GM18511 (cell line): ENCODE results near the gene VAMP5.
A peak's percentile ranks its signal among the peaks of the same experiment; 100 is the strongest.
"Not testable (repeated sequence)": the region's sequence is repeated elsewhere in the genome, so short reads cannot be mapped to it uniquely, and the experiment has no call there.

Source experiments
- ATAC-seq: cut with Tn5 transposase; IDR thresholded peaks from one replicate; pipeline ENCODE4 v1.9.1; 2021; ENCODE audit warnings: mild to moderate bottlenecking, moderate library complexity; ENCODE audit not compliant: unreplicated experiment

VAMP5 gene

GRCh38 chr2:85549826-85550225, 34.4 kb upstream of the VAMP5 start:
- no peak for ATAC-seq

GRCh38 chr2:85550486-85550885, 33.7 kb upstream of the VAMP5 start:
- ATAC-seq = no peak

- ATAC-seq = peak; percentile 72
Observed at GRCh38 chr2:85551698-85552678, 32.2 kb upstream of the VAMP5 start.

DNA sequence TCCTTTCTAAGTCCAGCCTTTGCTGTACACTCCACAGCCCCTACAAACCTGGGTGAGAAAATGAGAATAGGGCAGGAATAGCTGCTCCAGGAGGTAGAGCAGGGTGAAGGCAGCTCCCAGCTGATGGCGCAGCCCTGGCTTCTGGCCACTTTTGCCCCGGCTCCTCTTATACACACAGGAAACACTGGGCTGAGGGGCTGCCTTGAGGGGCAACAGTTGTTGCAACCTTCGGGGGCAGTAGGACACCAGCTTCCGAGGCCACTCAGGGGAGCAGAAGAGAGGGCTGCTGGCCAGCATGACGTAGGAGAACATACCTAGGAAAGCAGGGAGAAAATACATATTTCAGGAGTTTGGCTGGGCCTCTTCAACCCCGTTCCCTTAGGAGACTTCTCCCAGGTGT, 31.0 kb upstream of the VAMP5 start:
- ATAC-seq = no peak

- no peak for ATAC-seq
Observed at GRCh38 chr2:85554980-85555612, 29.1 kb upstream of the VAMP5 start.

DNA sequence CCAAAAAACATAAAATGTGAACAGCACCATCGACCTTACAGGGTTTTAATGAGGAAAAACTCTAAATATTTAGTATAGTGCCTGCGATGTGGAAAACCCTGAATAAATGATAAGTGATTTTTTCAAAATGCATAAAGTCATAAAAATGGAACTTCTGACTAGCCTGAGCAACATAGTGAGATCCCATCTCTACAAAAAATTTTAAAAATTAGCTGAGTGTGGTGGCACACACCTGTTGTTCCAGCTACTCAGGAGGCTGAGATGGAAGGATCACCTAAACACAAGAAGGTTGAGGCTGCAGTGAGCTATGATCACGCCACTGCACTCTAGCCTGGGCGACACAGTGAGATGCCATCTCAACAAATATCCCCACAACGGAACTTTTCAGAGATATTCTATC, 27.1 kb upstream of the VAMP5 start:
- no peak for ATAC-seq

DNA sequence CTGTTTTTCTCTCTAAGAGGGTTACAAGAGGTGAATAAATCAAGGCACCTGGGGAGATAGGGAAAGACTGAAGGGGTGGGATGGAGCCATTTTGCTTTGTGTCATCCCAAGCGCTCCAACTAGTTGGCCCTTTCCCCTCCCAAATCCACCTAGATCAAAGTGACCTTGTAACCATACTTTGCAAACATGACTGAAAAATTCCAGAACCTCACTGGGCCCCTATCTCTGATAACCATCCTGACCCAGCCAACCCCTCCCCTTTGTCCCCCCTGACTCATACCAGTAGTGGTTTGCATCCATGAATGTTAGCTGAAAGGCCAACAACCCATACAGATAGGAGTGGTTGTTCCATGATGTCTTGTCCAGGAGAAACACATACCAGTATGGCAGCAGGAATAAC, 26.1 kb upstream of the VAMP5 start:
- ATAC-seq = no peak

- not testable (repeated sequence) for ATAC-seq
Observed at GRCh38 chr2:85560403-85560726, 23.9 kb upstream of the VAMP5 start.

- ATAC-seq = peak; percentile 30
Observed at GRCh38 chr2:85560812-85561279, 23.4 kb upstream of the VAMP5 start.

GRCh38 chr2:85561280-85562212, 22.7 kb upstream of the VAMP5 start, which contains the start of gene GGCX:
TSS of gene GGCX (minus strand) at chr2:85561493. CDS start at chr2:85561428, 65 bp downstream.
- peak; percentile 90 for ATAC-seq

DNA sequence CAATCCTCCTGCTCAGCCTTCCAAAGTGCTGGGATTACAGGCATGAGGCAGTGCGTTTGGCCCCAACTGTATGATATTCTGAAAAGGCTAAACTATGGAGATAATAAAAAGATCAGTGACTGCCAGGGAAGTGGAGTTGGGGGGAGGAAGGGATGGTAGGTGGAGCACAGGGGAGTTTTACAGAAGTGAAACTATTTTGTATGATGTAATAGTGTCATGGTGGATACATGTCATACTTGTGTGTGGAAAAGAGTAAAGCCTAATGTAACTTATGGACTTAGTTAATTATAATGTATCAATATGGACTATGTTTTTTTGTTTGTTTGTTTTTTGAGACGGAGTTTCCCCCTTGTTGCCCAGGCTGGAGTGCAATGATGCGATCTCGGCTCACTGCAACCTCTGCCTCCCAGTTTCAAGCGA, 20.1 kb upstream of the VAMP5 start:
- no peak for ATAC-seq

DNA sequence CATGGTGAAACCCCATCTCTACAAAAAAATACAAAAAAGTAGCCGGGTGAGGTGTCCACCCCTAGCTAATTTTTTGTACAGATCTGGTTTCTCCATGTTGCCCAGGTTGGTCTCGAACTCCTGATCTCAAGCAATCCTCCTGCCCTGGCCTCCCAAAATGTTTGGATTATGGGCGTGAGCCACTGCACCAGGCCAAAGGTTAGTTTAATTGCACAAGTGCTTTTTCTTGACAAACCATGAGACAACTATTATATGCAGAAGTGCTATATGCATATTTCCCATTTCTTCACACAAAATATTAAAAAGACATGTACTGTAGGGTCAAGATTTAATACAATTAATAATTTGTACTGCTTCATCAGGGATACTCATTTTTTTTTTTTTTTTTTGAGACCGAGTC, 18.0 kb upstream of the VAMP5 start:
- ATAC-seq = no peak

GRCh38 chr2:85575739-85576138, 8.5 kb upstream of the VAMP5 start:
- ATAC-seq = no peak

DNA sequence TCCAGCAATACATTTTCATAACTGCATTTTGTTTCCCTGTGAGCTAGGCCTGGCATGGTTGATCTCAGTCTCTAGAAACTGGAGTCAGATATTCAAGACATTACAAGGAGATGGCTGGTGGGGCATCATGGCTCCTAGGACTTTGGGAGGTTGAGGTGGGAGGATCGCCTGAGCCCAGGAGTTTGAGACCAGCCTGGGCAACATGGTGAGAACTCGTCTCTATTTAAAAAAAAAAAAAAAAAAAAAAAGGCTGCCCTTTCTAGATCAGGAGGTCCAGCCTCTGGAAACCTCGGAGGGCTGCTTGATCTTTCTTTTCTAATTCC, 7.2 kb upstream of the VAMP5 start:
- no peak for ATAC-seq

- peak; percentile 86 for ATAC-seq
Observed at GRCh38 chr2:85577386-85578242, 6.6 kb upstream of the VAMP5 start, which contains the start of gene VAMP8. TSS of gene VAMP8 (plus strand) at chr2:85577586. CDS start at chr2:85577647, 61 bp downstream.

GRCh38 chr2:85578243-85579180, 5.7 kb upstream of the VAMP5 start:
- ATAC-seq = peak; percentile 27

- ATAC-seq = no peak
Observed at GRCh38 chr2:85579266-85579935, 4.8 kb upstream of the VAMP5 start.

- no peak for ATAC-seq
Observed at GRCh38 chr2:85580206-85580605, 4.0 kb upstream of the VAMP5 start.
